CD4-positive, alpha-beta T cell treated with Interleukin-4 for 4 hours (primary cell): ENCODE measurements around the gene SPINT1.
"Not testable (repeated sequence)": the region's sequence is repeated elsewhere in the genome, so short reads cannot be mapped to it uniquely, and the experiment has no call there.

Experiments
- DNase-seq: peaks from one replicate; pipeline ENCODE4 v3.0.0-alpha.2; 2020

The SPINT1 gene

GRCh38 chr15:40830884-40831283 lies 13.0 kb upstream of the SPINT1 start:
- no peak for DNase-seq

DNA sequence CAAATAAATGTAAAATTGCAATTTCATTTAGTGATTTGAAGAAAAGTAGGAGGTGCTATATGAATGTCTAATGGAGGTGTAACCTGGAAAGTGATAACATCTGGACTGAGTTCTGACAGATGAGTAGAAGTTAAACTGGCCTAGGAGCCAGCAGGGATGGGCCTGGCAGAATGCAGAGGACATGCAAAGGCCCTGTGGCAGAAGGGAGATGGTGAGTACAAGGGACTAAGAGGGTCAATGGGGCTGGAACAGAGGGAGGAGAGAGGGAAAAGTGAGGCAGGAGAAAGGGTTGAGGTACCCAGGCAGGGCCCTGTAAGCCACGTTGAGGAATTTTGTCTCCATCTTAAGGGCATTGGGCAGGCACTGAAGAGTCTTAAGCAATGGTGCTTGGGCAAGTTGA lies 12.0 kb upstream of the SPINT1 start:
- DNase-seq, result no peak

DNA sequence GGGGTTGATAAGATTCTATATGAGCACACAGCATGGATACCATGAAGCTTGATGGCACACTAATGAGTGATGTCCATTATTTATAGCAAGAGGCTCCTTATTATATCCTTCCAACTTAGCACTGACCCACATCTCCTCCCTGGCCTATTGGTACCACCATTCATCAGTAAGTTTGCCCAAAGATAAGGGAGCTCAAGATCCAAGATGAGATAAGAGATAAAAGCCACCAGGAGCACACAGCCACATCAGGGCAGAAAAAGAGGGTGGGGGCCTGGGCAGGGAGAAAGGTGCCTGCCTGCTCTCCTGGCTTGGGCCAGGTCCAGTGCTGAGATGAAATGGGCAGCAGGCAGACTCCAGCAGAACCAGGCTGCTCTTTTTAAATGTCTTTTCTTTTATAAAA lies 10.9 kb upstream of the SPINT1 start:
- DNase-seq, result no peak

- no peak for DNase-seq
These were observed 7.8 kb upstream of the SPINT1 start for GRCh38 chr15:40836020-40836419.

- DNase-seq, result no peak
These were observed 5.1 kb upstream of the SPINT1 start for GRCh38 chr15:40838756-40839155.

- DNase-seq, result no peak
These were observed 2.1 kb upstream of the SPINT1 start for GRCh38 chr15:40841741-40842140.

- DNase-seq, result no peak
These were observed 475 bp upstream of the SPINT1 start for GRCh38 chr15:40843261-40843884.

- peak; percentile 14 for DNase-seq
These were observed 815 bp downstream of the SPINT1 start for GRCh38 chr15:40844696-40845030.

DNA sequence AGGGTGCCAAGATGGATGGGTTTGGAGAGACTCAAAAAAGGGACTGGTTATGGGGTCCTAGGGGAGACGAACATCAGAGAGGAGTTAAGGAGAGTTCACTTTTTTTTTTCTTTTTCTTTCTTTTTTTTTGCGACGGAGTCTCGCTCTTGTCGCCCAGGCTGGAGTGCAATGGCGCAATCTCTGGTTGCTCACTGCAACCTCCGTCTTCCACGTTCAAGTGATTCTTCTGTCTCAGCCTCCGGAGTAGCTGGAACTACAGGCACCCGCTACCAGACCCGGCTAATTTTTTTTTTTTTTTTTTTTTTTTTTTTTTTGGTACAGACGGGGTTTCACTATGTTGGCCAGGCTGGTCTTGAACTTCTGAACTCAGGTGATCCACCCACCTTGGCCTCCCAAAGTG lies 1.2 kb downstream of the SPINT1 start:
- no peak for DNase-seq

DNA sequence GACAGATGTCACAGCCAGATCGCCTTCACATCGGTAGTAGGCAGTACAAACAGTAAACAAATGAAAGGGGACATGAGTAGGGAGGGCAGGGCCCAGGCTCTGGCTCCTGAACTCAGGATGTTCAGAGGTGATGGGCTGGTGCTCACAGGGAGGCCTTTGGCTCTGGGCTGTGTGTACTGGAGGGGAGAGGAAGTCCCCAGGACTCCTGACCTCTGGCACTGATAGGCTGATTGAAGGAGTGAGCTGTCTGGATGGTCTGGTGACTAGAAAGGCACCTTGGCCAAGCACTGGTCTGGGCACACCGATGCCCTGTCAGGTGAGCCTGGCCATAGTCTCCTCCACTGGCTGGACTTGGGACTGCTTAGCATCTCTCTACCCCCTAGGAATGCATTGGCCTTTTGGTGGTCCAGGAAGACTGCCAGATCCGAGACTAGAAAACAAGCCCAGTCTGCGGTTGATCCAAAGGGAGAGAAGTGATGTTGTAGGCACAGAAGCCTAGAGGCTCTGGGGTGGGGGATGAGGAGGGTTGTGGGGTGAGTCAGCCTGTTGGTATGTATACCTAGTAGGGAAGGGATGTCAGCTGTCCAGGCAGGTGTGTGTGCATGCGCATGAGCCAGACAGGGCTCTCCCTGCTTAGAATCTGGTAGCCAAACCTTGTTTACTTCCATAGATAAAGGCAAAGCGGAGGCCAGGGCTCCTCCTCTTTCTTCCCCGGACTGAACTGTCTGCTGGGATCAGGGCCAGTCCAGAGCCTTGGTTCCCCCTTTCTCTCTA lies 1.9 kb downstream of the SPINT1 start:
- DNase-seq, result no peak

DNA sequence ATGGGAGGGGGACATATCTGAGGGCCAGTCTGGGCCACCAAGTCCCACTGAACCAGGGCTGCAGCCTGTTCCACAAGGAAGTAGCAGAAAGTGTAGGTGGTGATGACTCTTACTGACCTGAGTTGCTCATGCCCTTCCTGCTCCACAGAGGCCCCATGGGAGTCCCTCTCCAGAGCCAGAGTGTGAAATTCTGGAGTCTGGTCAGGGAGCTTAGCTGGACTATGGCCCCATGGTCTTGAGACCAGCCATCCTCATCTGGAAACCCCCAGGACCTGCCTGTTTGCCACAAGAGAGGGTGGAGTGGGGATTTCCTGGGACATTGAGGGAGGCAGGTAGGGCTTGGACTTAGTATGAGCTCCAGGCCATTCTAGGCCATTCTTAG lies 3.0 kb downstream of the SPINT1 start:
- no peak for DNase-seq

DNA sequence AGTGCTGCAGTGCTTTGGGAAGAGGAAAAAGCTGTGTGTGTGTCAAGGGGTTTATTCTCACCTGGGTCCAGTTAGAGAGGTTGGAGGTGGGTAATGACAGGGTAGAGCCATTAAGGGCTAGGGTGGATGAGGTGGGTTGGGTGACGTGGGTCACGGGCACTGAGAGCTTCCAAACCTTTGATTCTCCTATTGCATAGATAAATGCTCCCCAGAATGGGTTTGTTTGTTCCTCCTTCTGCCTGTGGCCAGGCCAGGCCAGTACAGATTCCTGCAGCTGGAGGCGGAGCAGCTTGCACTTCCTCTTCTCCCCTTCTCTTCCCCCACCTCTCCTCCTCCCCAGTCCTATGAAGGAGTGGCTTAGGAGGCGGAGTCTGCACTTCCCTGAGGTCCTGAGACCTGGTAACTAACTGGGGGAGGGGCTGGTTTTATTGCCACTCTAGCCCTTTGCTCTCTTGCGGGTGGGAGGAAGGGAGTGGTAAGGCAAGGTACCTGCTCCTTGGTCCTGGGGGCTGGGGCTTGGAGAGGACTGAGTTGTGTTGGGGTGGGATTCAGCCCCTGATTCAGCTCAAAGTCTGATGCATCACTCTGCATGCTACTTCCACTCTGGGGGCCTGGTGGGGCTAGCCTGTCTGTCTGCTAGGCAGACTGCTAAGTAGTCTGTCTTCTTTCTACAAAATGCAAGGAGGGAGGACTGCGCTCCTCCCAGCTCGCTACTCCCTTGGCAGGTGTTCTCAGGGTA lies 3.5 kb downstream of the SPINT1 start:
- peak; percentile 13 for DNase-seq

GRCh38 chr15:40850576-40851112 lies 6.8 kb downstream of the SPINT1 start:
- DNase-seq, result no peak

- DNase-seq, result no peak
These were observed 8.7 kb downstream of the SPINT1 start for GRCh38 chr15:40852529-40852928.

- no peak for DNase-seq
These were observed 9.5 kb downstream of the SPINT1 start for GRCh38 chr15:40853241-40853890.

- no peak for DNase-seq
These were observed 10.3 kb downstream of the SPINT1 start for GRCh38 chr15:40854161-40854560.

- DNase-seq, result no peak
These were observed 11.9 kb downstream of the SPINT1 start for GRCh38 chr15:40855706-40856234.

DNA sequence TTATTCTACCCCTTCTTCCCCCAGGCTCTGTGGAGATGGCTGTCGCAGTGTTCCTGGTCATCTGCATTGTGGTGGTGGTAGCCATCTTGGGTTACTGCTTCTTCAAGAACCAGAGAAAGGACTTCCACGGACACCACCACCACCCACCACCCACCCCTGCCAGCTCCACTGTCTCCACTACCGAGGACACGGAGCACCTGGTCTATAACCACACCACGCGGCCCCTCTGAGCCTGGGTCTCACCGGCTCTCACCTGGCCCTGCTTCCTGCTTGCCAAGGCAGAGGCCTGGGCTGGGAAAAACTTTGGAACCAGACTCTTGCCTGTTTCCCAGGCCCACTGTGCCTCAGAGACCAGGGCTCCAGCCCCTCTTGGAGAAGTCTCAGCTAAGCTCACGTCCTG lies 12.9 kb downstream of the SPINT1 start:
- DNase-seq, result no peak

GRCh38 chr15:40857601-40858341 lies 13.9 kb downstream of the SPINT1 start:
- peak; percentile 69 for DNase-seq

GRCh38 chr15:40858706-40859105 lies 14.9 kb downstream of the SPINT1 start:
- no peak for DNase-seq

DNA sequence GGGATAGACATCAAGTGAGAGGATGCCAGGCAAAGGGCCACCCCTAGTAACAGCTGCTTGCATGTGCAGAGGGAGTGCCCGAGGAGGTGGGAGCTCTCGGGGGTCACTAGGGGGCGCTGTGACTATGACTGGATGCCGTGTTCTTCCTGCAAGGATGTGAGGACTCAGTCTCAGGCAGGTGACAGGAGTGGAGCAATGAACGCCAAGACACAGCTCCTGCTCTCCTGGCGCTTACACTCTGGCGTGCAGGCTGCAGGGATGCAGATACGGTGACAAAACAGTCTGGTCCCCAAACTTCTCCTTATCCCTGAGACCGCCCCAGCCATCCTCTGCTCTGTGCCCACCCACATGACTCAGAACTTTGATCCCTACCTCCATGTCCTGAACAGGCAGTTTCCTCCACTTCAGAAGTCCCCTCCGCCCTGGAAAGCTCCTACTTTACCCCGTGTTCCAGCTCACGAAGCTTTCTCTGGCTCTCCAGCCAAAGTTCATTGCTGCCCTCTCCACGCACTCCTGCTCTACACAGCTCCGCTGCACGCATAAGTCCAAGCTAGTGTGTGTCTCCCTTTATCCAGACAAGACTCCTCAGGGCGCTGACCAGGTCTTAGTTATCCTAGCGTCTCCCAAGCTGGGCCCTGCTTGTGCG lies 15.5 kb downstream of the SPINT1 start:
- DNase-seq, result peak; percentile 74

DNA sequence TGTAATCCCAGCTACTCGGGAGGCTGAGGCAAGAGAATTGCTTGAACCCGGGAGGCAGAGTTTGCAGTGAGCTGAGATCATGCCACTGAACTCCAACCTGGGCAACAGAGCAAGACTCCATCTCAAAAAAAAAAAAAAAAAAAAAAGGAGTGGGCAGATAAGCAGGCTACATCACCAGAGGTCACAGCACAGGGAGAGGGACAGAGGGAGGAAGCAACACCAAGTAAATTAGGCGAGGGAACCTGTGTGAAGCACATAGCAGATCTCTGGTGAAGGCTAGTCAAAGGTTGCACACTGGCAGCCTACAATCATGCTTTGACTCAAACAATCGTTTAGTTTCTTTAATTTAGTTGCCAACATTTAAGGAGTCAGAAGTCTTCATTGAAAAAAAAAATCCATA lies 17.3 kb downstream of the SPINT1 start:
- not testable (repeated sequence) for DNase-seq
